Pancreas (tissue), 10 donors: Measurements from ENCODE around the gene EML1. TPM values are rescaled to one million over a fixed set of nuclear protein-coding genes. Genes with fewer than 3 reads are reported as not detected.

Experiments used
- ATAC-seq, 4 donors: fragments of 200-7000 bp; cut with Tn5 transposase; one replicate each; pipeline versions ENCODE4 v1.8.0 to v1.9.1; 2020; ENCODE audit warnings: mild to moderate bottlenecking in 4 of 4, moderate library complexity in 4 of 4
- DNase-seq, 6 donors: peaks; one replicate each; pipeline ENCODE4 v3.0.0-alpha.2; 2020
- FAIRE-seq: peaks from 2 replicates; lab custom pipeline; 2012; peaks lifted over from hg19 to GRCh38; lab: Jason Lieb, UNC
- H3K27ac ChIP-seq, 4 donors: fragments of 200-600 bp; sonication (generic); 1 replicate in 3 of 4; 2 replicates in 1 of 4; pipeline versions ENCODE4 v1.5.0 to v1.8.0; 2020
- H3K27me3 ChIP-seq, 4 donors: fragments of 200-600 bp; one replicate each; pipeline ENCODE4 v1.8.0; 2021
- H3K36me3 ChIP-seq, 3 donors: fragments of 200-600 bp; sonication (generic) in 1 of 3; one replicate each; pipeline versions ENCODE4 v1.5.0 to v1.8.0; 2020 to 2021
- H3K4me1 ChIP-seq, 3 donors: fragments of 200-600 bp; one replicate each; pipeline ENCODE4 v1.8.0; 2021
- H3K4me3 ChIP-seq, 4 donors: fragments of 200-600 bp; sonication (generic) in 2 of 4; one replicate each; pipeline versions ENCODE4 v1.5.0 to v1.8.0; 2020 to 2021
- H3K9me3 ChIP-seq, 4 donors: fragments of 200-600 bp; one replicate each; pipeline ENCODE4 v1.8.0; 2021
- WGBS, 2 donors: extraction: QIAGEN DNeasy Blood & Tissue Kit; methylation state at CpG; one replicate each; pipeline ENCODE4 v1.1.7; 2013; 5-methylcytosine and 5-hydroxymethylcytosine counted together
- intact Hi-C, 3 donors: fragments of 100-400 bp; cut with DNase I; formaldehyde crosslinking; loops; one replicate each; pipeline versions ENCODE4 v1.11.1 to v1.14.2; 2022
- polyA plus RNA-seq, 2 donors: library from polyadenylated mRNA; stranded (reverse); fragments of 200-250 nt; gene quantifications; one replicate each; pipeline ENCODE4 v1.2.3, GENCODE V29; 2013
- total RNA-seq, 6 donors: library from RNA; stranded (reverse); fragmentation: NEBNext Ultra II Directional in 4 of 6; extraction: Animal tissue kit (Norgen Biotek cat#: 25700) in 4 of 6; gene quantifications; one replicate each; pipeline versions ENCODE4 v1.2.1 to v1.2.4, GENCODE V29; 2021 to 2023
- TF ChIP-seq, protein P1 (sequence below), 4 donors: fragments of 200-600 bp; sonication (generic) in 3 of 4; IDR thresholded peaks; one replicate each; pipeline versions ENCODE4 v1.5.0 to v1.8.0; 2021; ENCODE audit warnings: antibody characterized with exemption in 4 of 4
- donor health status: healthy with polysubstance abuse.
- donor health status: DM: no; HTN: no; CAD: no; lungs with moderate emphysema.
- donor health status: DM: no; HTN: no; CAD: no.
- donor health status: control.
- donor health status: control.
- donor health status: Bipolar disorder and iron deficiency.
- donor health status: DM: yes; HTN: yes; CAD: no.
- donor health status: DM: no; HTN: no; CAD: no.
- donor health status: DM: no; HTN: no; CAD: no.
- donor health status: DM: yes; HTN: yes; CAD: no.

The EML1 gene
- total and polyA plus RNA-seq, 8 donors: 3.8 to 13.4 (median 9.7) TPM

DNA sequence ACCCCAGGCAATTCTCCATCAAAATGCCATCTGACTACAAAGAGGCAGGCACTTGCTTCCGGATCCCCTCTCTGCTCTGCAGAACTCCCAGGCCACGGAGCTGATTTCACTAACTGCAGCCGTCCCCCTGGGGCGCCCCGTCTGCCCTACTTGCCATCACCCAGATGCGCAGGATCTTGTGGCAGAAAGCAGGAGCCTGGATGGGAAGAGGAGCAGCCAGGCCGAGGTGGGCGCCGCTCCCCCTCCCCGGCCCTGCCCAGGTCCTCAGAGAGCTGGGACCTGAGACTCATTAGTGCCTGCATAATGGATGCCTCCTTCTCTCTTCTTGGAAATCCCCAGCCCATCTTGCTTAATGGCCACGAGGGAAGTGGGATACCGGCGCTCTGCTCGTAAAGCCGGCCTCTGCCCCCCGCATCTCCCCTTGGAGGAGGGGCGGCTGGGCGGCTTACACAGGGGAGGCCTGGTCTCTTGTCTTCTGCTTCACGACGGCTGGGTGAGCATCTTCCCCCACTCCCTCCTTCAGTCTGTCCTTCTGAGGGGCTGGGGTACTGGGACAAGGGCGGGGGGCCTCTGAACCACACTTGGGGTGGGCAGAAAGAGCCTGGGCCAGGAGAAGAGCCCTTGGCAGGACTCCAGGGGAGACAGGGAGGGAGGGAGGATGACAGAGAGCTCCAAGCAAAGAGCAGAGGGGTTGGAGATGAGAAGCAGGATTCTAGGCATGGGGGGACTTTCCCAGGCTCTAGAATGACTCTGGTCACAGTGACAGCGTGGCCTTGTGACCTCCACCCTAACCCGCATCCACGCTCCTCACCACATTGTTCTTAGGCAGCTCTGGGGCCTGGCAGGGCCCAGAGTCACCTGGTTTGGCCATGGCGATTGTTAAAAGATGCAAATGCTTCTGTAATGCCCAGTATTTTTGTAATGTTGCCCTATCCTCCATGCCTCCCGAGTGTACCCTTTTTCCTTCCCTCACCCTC lies 19.4 kb upstream of the EML1 start:
- DNase-seq (no peak), FAIRE-seq (no peak)
- WGBS, 2 donors: 81 to 89% methylated on average over 26 of the region's 26 CpGs

DNA sequence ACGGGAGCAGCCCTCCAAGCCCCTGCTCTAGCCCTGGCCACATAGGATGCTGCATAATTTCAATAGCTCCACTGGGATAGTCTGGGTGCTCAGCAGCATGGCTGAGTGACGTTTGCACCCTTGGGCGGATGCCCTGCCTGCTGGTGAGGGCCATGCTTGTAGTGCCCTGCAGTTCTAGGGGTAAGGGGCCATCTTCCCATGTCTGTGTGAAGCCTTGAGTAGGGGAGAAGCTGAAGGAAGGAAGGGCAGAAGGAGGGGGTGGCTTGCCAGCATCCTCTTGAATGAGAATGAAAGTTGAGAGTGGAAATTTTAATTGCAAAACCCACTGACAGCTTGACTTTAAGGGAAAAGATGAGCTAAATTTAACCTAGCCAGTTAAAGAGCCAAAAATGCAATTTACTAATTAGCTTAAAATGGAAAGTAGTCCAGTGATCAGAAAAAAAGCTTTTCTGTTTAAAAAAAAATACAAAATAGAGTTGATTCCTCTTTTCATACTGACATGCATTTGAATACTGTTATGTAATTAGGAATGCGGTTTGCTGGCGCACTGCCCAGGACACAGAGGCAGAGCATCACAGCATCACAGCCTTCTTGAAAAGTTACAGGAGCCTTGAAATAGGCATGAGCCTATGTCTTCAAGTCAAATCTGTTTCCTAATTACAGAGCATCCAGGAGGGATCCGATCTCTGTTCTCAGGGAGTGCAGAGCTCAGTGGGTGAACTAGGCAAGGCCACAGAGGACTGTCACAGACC lies 18.5 kb upstream of the EML1 start:
- Histone ChIP-seq H3K27me3 (no peaks in the 10 kb centered on the region), H3K9me3 (no peaks in the 10 kb centered on the region), H3K4me1 (no peaks in the 10 kb centered on the region), H3K36me3 (no peaks in the 10 kb centered on the region), H3K27ac (no peak overlapping the region), H3K4me3 (no peak overlapping the region)
- no peak for DNase-seq
- FAIRE-seq: no peak
- intact Hi-C loops: no loop called here
- no peak for ATAC-seq
- WGBS, 2 donors: 54 to 64% methylated on average over 6 of the region's 6 CpGs
- TF ChIP-seq, protein P1, sequence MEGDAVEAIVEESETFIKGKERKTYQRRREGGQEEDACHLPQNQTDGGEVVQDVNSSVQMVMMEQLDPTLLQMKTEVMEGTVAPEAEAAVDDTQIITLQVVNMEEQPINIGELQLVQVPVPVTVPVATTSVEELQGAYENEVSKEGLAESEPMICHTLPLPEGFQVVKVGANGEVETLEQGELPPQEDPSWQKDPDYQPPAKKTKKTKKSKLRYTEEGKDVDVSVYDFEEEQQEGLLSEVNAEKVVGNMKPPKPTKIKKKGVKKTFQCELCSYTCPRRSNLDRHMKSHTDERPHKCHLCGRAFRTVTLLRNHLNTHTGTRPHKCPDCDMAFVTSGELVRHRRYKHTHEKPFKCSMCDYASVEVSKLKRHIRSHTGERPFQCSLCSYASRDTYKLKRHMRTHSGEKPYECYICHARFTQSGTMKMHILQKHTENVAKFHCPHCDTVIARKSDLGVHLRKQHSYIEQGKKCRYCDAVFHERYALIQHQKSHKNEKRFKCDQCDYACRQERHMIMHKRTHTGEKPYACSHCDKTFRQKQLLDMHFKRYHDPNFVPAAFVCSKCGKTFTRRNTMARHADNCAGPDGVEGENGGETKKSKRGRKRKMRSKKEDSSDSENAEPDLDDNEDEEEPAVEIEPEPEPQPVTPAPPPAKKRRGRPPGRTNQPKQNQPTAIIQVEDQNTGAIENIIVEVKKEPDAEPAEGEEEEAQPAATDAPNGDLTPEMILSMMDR (IDR thresholded peaks at IDR 0.05): no peak

More for the DNA sequence above, 19.4 kb upstream of the EML1 start:
- intact Hi-C loops: no loop called here
- no peaks in the 10 kb centered on the region for H3K4me1 ChIP-seq
- H3K9me3 ChIP-seq: no peaks in the 10 kb centered on the region
- no peaks in the 10 kb centered on the region for H3K27me3 ChIP-seq
- no peak for ATAC-seq
- no peak overlapping the region for H3K4me3 ChIP-seq
- TF ChIP-seq, protein P1 (IDR thresholded peaks at IDR 0.05): no peak
- no peak overlapping the region for H3K27ac ChIP-seq
- H3K36me3 ChIP-seq: no peaks in the 10 kb centered on the region

DNA sequence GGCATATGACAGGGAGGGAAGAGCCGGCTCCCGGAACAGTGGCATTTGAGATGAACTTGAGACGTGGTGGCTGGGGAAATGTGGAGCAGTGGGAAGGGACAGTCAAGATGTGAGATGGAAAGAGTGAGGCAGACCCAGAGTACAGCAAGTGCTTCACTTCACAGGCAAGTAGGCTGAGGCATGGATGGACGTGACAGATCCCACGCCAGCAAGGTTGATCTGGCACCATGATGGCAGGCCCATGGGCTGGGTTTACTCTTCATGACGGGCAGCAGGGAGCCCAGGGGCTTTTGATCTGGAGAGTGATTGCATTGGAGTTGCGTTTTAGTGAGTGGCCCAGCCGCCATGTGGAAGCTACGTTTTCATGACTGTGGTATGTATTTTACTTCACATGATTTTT lies 17.9 kb upstream of the EML1 start:
- TF ChIP-seq, protein P1 (IDR thresholded peaks at IDR 0.05): no peak

DNA sequence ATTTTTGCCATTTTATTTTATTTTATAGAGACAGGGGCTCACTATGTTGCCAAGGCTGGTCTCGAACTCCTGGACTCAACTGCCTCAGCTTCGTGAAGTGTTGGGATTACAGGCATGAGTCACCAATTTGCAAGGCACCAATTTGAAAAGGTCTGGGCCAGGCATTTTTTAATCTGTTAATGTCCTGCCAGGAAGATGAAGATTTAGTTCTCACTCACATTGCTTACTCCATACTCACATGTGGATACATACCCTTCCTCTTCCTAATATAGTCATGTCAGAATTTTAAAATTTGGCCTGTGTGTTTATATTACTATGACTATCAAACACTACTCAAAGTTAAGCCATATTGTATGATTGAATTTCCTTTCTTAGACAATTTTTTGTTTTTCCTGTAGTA lies 15.3 kb upstream of the EML1 start:
- Histone ChIP-seq H3K4me1 (no peaks in the 10 kb centered on the region), H3K27ac (no peak overlapping the region), H3K27me3 (no peaks in the 10 kb centered on the region), H3K36me3 (no peaks in the 10 kb centered on the region), H3K4me3 (no peak overlapping the region), H3K9me3 (no peaks in the 10 kb centered on the region)
- no peak for FAIRE-seq
- 89 to 90% methylated on average over 2 of the region's 2 CpGs for WGBS, 2 donors
- no peak for DNase-seq
- intact Hi-C loops: no loop called here
- ATAC-seq: no peak
- TF ChIP-seq, protein P1 (IDR thresholded peaks at IDR 0.05): no peak

More for the DNA sequence above, 17.9 kb upstream of the EML1 start:
- no peak for FAIRE-seq
- H3K4me1 ChIP-seq: no peaks in the 10 kb centered on the region
- no peaks in the 10 kb centered on the region for H3K9me3 ChIP-seq
- 82 to 94% methylated on average over 9 of the region's 9 CpGs for WGBS, 2 donors
- H3K4me3 ChIP-seq: no peak overlapping the region
- no peak for DNase-seq
- no peak for ATAC-seq
- intact Hi-C loops: no loop called here
- no peaks in the 10 kb centered on the region for H3K27me3 ChIP-seq
- H3K36me3 ChIP-seq: no peaks in the 10 kb centered on the region
- no peak overlapping the region for H3K27ac ChIP-seq
